Measurements from ENCODE around the gene DDX47.

Gene DDX47

GRCh38 chr12:12779007-12779406 lies 34.1 kb upstream of the DDX47 start:
- DNase-seq (ENCODE audit: extremely low spot score) = no peak
- ChIA-PET CTCF (interaction anchor here (1.0 to 2.9 kb wide), 4 partner anchors 9 to 458 kb away, joined by 3 to 18 read pairs (median 3); no protein-coding TSS in a partner anchor), POLR2A (no interaction called here)
- no peak for TF ChIP-seq CTCF (IDR thresholded peaks at IDR 0.05; ENCODE audit: control extremely low read depth, extremely low read depth, low read depth, missing control alignments)

GRCh38 chr12:12779529-12779928 lies 33.6 kb upstream of the DDX47 start:
- ChIA-PET CTCF (interaction anchor here (1.0 to 2.9 kb wide), 4 partner anchors 9 to 458 kb away, joined by 3 to 18 read pairs (median 3); no protein-coding TSS in a partner anchor), POLR2A (no interaction called here)
- no peak for DNase-seq (ENCODE audit: extremely low spot score)
- no peak for TF ChIP-seq CTCF (IDR thresholded peaks at IDR 0.05; ENCODE audit: control extremely low read depth, extremely low read depth, low read depth, missing control alignments)

- no peak for TF ChIP-seq CTCF (IDR thresholded peaks at IDR 0.05; ENCODE audit: control extremely low read depth, extremely low read depth, low read depth, missing control alignments)
- DNase-seq (ENCODE audit: extremely low spot score) = no peak
- CTCF ChIA-PET = interaction anchor here (1.9 to 2.2 kb wide), 2 partner anchors 47 to 428 kb away, joined by 5 to 10 read pairs; no protein-coding TSS in a partner anchor
- POLR2A ChIA-PET = no interaction called here
Observed at GRCh38 chr12:12784116-12784515, 29.0 kb upstream of the DDX47 start.

GRCh38 chr12:12784911-12785814 lies 28.0 kb upstream of the DDX47 start, which contains the start of gene APOLD1:
Gene APOLD1 (plus strand): TSS chr12:12785659. CDS start chr12:12785692, 33 bp downstream.
- TF ChIP-seq CTCF (IDR thresholded peaks at IDR 0.05; ENCODE audit: control extremely low read depth, extremely low read depth, low read depth, missing control alignments) = no peak
- CTCF ChIA-PET = interaction anchor here (1.9 to 2.2 kb wide), 2 partner anchors 48 to 427 kb away, joined by 5 to 10 read pairs; no protein-coding TSS in a partner anchor
- DNase-seq (ENCODE audit: extremely low spot score) = no peak
- POLR2A ChIA-PET = no interaction called here

GRCh38 chr12:12786351-12786705 lies 26.8 kb upstream of the DDX47 start:
- TF ChIP-seq CTCF (IDR thresholded peaks at IDR 0.05; ENCODE audit: control extremely low read depth, extremely low read depth, low read depth, missing control alignments) = no peak
- POLR2A ChIA-PET = interaction anchor here (0.6 kb wide), 1 partner anchor 177 kb away, joined by 4 read pairs; no protein-coding TSS in a partner anchor
- CTCF ChIA-PET = interaction anchor here (1.3 to 4.6 kb wide), 11 partner anchors 11 to 427 kb away, joined by 3 to 70 read pairs (median 11); partner anchors contain the start of gene DDX47
- no peak for DNase-seq (ENCODE audit: extremely low spot score)

GRCh38 chr12:12786706-12787601 lies 26.2 kb upstream of the DDX47 start:
- DNase-seq (ENCODE audit: extremely low spot score) = peak; percentile 96
- ChIA-PET POLR2A (interaction anchor here (0.6 kb wide), 2 partner anchors 40 to 178 kb away, joined by 4 to 9 read pairs; no protein-coding TSS in a partner anchor), CTCF (interaction anchor here (0.7 to 4.6 kb wide), 21 partner anchors 8 to 426 kb away, joined by 3 to 70 read pairs (median 5); partner anchors contain the start of gene DDX47)
- TF ChIP-seq CTCF (IDR thresholded peaks at IDR 0.05; ENCODE audit: control extremely low read depth, extremely low read depth, low read depth, missing control alignments) = peak; percentile 2

Data from GM10248 (cell line).